NCI-H2196 (cell line): ENCODE data around the gene SPOCK2.

Source experiments
- DNase-seq: peaks from one replicate; lab custom pipeline; 2025; ENCODE audit not compliant: unreplicated experiment; lab: John Stamatoyannopoulos, UW

Gene SPOCK2

DNA sequence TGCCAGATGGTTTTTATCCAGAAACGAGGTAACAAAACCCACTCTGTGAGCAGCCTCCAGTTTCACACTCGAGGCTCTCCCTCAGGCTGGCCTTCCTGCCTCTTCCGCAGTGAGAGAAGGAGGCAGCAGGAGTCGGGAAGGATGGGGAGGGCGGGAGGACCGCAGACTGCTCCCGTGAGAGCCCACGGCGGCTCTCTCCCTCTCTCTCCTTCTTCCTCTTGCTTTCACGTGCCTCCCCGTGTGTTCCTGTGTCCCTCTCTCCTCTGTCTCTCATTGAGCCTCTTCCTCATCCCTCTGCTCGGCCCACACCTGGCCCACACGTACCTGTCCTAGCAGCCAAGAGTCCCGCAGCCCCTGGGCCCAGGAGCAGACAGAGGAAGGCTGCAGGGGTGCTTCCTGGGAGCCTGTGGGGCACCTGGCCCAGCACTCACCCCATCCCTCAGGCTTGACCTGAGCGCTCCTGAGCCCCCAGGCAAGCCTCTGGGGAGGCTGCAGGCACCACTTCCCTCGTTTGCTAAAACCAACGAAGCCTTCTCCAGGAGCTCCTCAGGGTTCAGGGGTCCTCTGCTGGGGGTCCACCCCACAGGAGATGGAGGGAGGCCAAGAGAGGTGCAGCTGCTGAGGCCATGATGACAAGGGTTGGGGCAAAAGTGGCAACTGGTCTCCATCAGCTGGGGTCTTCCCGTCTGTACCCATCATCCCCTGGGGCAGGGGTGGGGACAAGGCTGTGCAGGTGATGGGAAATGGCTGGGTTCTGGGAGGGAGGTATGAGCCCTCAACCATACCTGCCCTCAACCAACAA, 13.6 kb downstream of the SPOCK2 start:
- DNase-seq = no peak

DNA sequence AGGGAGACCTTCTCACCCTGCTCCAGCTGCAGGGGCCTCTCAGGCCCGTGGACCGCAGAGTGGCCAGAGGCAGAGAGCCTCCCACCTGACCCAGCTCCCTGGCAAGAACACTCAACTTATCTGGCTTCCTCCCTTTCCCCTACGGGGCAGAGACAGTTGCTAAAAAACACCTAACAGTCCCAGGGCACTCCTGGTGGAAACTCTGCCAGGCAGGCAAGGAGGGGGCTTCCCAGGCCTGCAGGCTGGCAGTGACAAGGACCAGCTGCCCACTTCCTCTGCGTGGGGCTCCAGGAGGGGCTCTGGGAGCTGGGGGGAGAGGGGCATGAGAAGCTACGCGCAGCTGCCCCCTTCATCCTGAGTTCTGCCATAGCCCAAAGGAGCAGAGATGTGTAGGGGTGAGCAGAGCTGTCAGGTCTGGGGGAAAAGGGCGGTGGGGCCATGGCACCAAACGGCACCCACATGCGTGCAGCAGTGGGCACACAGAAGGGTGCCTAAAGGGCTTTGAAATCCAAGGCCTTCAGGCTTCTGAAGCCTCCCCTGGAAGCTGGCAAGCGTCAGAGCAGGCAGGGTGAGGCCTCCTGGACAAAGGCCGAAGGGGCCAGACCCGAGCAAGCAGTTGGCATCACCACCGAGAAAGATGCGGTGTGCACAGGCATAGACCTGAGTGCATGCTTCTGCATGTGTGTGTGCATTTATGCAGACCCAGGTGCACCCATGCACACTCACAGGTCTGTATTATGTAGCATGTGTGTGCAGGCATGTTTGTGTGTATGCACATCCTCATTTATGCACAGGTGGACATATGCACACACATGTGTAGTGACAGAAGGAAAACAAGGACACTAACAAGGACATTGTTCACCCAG, 14.4 kb downstream of the SPOCK2 start:
- no peak for DNase-seq

DNA sequence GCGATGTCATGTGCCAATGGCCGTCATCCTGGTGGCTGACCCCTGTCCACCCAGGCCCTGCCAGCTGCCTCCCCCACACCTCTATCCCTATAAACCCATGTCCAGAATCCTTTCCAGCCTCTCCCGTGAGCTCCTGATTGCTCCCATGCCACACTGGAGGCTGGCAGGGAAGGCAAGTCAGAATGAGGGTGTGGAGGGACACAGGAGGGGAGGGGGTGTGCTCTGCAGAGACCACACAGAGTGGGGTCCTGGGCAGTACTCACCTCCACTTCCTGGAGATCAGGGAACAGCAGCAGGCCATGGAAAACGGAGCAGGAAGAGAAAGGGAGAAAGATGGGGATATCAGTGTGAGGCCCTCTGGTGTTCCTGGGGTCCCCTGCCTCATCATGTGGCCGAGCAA, 15.7 kb downstream of the SPOCK2 start:
- DNase-seq = no peak

DNA sequence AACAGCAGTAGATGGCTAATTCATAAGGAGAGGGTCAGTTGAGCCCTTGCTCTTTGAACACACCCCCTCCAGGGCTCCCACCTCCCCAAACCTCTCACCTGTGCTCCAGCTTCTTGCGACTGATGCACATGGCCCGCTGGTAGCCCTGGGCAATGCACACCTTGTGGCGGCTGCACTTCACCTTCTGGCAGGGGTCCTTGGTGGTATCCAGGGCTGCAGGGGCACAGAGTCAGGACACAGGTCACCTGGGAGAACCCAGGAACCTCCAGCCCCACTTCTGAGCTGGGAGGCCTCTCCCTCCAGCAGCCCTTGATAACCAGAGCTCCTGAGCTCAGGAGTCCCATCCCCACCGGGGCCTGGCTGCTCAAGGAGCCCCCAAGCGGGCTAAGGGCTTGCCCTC, 16.3 kb downstream of the SPOCK2 start:
- no peak for DNase-seq

DNA sequence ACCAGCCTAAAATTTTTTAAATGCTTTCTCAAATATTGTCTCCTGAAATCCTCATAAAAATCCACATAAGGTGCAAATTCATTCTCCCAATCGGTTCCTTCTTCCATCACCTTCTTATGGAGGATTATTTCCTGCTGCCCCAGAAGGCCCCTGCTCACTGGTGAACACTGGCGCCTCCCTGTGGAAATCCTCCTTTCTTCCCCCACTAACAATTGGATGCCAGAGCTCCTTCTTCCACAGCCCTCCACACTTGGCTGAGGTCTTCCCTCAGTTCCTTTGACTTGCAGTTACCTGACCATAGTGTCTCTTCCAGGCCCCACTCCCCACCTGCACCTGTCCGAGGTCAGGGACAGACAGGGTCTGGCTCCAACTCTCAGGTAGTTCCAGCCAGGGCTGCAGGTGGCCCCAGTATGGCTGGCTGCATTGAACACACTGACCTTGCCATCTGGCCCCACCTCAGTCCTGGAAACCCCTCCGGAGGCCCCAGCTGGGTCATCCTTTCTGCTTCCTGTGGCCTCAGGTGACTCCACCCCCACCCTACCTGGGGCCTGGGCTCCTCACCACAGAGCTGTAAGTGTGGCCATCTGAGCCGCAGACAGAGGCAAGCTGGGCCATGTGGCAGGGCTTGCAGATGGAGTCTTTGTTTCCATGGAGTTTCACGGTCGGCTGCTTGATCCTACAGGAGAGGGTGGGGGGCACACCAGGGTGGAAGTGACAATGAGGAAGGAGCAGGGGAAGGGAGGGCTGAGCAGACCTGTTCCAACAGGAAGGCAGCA, 18.4 kb downstream of the SPOCK2 start:
- no peak for DNase-seq

DNA sequence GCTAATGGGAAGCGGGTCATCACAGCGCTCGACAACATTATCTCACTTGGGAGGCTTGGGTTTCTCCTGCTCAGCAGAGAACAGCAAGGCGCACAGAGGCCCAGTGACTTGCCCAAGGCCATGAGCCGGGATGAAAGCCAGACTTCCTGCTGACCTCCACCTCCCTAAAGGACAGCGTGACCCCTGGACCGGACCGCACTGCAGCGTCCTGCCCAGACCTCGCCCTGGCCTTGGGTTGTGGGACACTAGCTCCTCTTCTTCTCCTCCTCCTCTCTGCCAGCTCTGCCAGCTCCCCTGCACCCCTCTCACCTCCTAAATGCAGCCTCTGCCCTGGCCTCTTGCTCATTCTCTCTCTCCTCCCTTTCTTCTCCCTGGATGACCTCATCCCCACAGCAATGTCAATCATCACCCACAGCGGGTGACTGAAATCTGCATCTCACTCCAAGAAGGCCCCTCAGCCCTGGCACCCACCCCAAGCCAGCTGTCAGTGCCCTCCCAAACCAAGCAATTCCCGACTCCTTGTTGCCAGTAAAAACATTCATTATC, 19.4 kb downstream of the SPOCK2 start:
- no peak for DNase-seq

GRCh38 chr10:72068126-72068765, 20.1 kb downstream of the SPOCK2 start:
- DNase-seq = no peak

DNA sequence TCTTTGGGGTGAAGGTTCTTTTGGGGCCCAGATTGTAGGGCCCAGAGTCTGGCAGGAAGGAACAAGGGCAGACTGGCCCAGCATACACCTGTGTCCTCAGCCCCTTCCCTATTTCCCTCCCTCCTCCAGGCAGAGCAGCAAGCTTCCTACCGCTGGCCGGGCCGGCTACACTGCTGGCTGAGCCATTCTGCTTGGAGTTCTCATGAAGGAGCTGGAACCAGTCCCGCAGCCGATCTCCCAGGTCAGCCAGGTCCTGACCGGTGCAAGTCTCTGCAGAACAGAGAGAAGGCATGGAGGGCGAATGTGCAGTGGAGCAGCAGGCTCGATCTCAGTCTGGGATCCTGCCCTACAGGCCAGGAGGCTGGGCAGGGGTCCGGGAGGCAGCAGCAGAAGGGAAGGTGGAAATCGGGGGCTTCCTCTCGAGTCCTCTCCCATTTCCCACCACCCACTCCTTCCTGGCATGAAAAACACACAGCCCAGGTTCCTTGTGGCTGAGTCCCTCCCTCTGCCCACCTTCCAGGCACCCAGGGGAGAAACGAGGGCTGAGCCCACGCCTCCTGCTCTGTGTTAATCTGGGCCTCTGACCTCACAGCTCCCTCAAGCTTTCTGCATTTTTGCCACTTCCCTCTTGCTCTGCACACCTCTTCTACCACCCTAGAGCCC, 20.8 kb downstream of the SPOCK2 start:
- DNase-seq = no peak

DNA sequence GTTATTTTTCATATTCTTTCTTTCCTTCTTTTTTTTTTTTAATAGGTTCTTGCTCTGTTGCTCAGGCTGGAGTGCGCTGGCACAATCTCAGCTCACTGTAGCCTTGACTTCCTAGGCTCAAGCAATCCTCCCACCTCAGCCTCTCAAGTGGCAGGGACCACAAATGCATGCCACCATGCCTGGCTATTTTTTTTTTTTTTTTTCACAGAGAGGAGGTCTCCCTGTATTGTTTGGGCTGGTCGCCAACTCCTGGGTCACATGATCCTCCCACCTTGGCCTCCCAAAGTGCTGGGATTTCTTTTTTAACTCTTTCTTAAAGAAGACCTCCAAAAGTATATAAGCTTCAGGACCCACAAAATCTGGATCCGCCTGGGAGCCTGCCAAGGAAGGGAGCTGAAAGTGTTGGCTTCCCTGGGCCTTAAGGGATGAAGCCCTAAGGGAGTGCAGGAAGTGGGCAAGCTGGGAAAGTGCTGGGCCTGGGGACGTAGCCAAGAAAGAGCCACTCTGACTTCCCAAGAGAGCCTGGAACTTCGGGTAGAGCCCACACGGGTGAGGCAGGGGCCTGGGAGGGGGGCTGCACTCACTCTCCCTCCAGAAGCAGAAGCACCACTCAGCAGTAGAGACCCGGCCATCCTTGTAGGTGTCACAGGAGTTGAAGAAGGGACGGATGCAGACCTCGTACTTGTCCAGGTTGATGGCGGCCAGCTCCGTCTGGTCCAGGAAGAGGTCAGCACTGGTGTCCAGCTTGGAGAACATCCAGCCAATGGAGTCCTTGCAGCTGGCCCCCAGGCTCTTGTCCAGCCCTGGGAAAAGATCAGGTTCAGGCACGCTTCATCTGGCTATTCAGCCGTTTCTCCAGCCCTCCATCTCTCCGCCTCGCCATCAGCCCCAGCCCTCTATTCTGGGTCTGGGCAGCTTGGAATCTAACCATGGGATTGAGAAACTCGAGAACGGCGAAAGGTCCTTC, 21.8 kb downstream of the SPOCK2 start:
- DNase-seq = no peak

DNA sequence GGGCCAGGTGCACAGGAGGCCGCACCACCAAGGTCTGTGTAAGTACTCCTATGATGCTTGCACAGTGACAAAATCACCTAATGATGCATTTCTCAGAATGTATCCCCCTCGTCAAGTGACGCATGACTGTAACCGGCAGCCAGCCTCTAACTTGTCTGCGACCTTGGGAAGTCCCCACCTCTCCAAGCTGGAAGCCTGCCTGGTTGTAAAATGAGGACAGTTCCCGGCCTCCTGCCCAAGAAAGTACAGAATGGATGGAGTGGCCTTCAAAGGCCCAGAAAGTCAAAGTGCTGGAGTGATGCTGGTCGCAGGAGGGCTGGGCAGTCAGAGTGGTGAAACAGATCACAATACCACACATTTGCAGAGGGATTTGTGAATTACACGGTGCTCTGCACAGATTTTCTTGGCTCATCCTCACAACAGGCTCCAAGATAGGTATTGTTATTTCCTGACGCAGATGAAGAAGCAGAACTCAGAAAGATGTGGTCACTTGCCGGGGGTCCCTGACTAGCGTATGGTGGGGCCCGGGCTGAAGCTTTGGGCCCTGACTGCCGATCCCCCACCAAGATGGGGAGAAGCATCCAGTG, 22.8 kb downstream of the SPOCK2 start:
- DNase-seq = no peak

DNA sequence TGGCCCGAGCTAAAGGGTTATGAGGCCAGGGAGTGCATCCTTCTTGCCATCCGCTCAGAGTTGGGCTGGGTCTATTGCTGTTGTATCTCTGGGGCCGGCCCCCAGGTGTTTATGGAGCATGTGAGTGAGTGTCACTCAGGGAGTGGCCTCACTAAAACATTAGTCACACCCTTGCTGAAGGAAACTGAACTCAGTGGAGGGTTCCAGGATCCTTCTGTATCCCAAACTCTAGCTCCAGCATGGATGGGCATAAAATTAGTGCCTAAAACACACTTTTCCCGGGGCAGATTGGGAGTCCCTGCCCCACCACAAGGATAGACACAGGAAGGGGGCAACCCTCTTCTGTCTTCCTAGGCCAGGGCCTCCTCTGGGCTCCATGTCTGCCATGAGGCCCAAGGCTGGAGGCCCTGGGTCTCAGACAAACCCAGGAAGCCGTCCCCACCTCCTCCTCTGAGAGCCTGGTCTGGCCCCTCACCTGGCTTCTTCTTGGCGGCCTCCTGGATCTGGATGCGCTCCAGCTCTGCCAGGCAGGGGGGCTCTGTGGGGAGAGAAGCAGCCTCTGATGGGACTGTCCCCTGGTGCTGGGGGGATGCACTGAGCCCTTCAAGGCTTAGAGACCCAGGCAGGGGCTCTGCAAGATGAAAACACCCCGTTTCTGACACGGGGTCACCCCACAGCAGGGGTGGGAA, 24.5 kb downstream of the SPOCK2 start:
- DNase-seq = no peak

- DNase-seq = no peak
Measured at GRCh38 chr10:72062832-72063702, 25.3 kb downstream of the SPOCK2 start.

- no peak for DNase-seq
Measured at GRCh38 chr10:72062382-72062781, 26.0 kb downstream of the SPOCK2 start.

GRCh38 chr10:72061930-72062329, 26.4 kb downstream of the SPOCK2 start:
- no peak for DNase-seq

- DNase-seq = no peak
Measured at GRCh38 chr10:72061491-72061890, 26.9 kb downstream of the SPOCK2 start.

GRCh38 chr10:72059843-72060822, 28.2 kb downstream of the SPOCK2 start:
- no peak for DNase-seq
